NCI-H82 treated with DMSO at 0.1 percent for 48 hours (cell line): ENCODE data around the gene DAP3.
"Not testable (repeated sequence)": the region's sequence is repeated elsewhere in the genome, so short reads cannot be mapped to it uniquely, and the experiment has no call there.

Source experiments
- DNase-seq: peaks from one replicate; lab custom pipeline; 2025; ENCODE audit not compliant: unreplicated experiment; lab: John Stamatoyannopoulos, UW

The DAP3 gene

DNA sequence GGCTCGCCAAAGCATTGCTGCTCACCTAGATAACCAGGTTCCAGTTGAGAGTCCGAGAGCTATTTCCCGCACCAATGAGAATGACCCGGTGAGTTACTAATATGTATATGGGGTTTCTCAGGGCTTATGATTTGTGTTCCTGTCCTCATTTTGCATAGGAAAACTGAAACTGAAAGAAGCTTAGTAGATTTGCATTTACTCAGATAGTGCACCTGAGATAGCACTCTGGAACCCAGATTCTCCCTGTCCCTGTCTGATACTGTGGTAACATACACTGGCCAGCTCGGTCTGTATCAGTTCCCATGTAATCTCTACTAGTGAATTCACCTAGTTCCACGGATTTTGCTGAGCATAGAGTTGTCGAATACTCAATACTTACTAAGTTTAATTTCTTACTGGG is 28.1 kb downstream of the DAP3 start:
- DNase-seq = no peak

DNA sequence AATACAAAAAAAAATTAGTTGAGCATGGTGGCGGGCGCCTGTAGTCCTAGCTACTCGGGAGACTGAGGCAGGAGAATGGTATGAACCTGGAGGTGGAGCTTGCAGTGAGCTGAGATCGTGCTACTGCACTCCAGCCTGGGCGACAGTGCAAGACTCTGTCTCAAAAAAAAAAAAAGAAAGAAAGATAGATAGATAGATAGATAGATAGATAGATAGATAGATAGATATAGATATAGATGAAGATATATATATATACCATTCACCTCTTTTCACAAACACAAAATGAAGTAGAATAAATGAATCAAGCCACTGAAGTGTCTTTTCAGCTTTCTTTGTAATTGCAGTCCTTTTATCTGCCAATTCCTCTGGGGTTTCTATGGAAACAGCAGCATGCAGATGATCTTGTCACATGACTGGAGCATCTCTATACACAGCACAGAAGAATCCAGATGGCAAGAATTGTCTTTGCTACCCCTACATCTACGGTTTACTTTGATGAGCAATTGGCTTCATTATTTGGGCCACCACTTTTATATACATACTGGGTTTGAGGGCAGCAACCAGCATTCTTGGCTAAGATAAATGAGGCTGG is 29.7 kb downstream of the DAP3 start:
- not testable (repeated sequence) for DNase-seq

DNA sequence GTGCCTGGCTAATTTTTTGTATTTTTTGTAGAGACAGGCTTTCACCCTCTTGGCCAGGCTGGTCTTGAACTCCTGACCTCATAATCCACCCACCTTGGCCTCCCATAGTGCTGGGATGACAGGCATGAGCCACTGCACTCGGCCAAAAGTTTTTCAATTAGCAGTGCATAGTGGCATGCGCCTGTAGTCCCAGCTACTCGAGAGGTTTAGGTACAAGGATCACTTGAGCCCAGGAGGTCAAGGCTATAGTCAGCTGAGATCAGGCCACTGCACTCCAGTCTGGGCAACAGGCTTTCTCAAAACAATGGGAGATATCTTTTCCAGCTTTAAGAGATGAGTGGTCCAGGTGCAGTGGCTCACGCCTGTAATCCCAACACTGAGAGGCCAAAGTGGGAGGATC is 30.8 kb downstream of the DAP3 start:
- no peak for DNase-seq

DNA sequence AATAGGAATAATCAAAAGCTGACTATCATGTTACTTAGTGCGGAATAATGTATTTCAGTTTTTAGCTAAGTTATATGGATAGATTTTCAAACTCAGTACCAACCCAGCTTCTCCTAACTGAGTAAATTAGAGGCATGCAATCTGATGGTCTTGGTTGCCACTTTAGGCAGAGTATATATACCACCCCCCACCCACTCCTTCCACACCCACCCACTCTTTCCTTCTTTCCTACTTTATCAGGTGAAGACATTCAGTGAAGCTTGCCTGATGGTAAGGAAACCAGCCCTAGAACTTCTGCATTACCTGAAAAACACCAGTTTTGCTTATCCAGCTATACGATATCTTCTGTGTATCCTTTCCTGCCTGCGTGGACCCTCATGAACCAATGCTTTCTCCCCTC is 36.3 kb downstream of the DAP3 start:
- no peak for DNase-seq

DNA sequence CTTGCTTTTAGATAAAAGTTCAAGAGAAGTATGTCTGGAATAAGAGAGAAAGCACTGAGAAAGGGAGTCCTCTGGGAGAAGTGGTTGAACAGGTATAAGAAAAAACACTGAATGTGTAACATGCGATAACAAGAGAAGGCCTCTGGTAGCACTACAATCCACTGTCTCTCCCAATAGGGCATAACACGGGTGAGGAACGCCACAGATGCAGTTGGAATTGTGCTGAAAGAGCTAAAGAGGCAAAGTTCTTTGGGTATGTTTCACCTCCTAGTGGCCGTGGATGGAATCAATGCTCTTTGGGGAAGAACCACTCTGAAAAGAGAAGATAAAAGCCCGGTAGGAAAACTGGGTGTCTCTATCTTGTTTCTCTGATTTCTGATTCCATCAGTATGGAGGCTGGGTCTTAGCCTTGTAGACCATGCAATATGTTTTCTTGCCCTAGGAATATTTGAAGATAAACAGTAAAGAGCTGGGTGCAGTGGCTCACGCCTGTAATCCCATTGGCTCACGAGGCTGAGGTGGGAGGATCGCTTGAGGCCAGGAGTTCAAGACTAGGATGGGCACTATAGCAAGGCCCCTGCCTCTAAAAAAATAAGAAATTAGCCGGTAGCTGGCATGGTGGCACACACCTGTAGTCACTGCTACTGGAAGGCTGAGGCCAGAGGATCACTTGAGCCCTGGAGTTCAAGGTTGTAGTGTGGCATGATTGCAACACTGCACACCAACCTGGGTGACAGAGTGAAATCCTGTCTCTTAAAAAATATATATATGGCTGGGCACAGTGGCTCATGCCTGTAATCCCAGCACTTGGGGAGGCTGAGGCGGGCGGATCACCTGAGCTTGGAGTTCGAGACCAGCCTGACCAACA is 40.4 kb downstream of the DAP3 start:
- DNase-seq = peak; percentile 61

DNA sequence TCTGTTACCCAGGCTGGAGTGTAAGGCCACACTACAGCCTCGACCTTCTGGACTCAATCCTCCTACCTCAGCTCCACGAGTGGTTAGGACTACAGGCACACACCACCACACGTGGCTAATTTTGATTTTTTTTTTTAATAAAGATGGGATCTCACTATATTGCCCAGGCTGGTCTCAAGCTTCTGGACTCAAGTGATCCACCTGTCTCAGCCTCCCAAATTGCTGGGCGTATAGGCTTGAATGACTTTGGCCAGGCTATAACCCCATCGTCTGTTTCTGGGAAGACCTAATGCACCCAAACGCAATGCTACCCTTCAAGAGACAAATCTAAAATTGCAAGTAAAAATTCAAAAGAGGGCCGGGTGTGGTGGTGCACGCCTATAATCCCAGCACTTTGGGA is 52.1 kb downstream of the DAP3 start:
- no peak for DNase-seq

DNA sequence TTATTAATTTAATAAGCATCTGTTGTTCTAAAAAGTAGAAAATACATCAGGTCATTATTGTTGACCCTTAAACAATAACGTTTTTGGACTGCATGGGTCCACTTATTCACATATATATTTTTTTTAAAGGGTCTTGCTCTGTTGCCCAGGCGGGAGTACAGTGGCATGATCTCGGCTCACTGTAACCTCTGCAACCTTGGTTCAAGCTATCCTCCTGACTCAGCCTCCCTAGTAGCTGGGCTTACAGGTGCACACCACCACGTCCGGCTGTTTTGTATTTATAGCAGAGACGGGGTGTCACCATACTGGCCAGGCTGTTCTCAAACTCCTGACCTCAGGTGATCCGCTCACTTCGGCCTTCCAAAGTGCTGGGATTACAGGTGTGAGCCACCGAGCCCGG is 53.0 kb downstream of the DAP3 start:
- no peak for DNase-seq

DNA sequence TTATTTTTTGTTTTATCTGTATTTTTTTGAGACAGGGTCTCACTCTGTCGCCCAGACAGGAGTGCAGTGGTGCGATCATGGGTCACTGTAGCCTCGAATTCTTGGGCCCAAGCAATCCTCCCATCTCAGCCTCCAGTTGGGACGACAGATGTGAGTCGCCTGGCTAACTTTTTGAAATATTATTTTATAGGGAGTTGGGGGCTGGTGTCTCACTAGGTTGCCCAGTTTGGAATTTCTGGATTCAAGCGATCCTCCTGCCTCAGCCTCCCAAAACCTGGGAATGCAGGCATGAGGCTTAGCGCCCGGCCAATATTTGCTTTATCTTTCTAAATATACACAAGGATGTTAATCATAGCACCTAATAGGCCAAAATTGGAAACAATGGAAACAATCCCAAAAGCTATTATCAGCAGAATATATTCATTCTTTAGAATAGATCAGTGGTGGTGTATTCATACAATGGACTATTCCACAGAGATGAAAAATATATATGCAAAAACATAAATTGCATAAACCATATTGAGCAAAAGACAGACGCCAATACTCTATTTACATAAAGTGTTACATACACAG is 55.9 kb downstream of the DAP3 start:
- no peak for DNase-seq

DNA sequence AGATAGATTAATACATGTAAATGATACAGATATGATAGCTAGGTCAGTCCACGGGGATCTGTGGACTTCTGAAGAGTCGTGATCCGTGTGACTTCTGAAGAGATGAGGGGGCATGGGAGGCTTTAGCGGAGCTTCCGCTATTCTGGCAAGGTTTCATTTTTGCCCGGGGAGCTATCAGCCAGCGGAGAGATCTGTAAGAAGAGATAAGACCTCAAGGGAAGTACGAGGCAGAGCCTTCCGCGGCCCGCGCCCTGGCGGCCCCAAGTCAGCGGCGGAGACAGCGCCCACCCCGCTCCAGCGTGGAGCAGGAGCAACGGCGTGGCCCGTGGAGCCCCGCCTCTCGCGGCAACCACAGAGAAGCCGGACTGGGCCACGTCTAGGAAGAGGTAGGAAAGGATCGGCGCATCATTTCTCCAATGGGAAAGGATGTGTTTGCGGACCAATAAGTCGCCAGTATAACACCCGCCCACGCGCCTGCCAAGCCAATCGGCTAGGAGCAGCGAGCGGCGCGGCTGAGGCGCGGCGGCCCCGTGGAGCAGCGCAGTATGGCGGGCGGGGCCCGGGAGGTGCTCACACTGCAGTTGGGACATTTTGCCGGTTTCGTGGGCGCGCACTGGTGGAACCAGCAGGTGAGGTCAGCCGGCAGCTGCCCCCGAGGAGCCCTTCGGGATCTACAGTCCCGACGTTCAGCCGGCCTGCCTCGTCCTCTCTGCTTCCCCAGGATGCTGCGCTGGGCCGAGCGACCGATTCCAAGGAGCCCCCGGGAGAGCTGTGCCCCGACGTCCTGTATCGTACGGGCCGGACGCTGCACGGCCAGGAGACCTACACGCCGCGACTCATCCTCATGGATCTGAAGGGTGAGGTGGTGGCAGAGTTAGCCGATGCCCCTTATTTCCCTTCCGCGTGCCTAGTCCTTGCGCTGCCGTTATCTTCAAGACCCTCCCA is 56.7 kb downstream of the DAP3 start:
- DNase-seq = peak; percentile 94

DNA sequence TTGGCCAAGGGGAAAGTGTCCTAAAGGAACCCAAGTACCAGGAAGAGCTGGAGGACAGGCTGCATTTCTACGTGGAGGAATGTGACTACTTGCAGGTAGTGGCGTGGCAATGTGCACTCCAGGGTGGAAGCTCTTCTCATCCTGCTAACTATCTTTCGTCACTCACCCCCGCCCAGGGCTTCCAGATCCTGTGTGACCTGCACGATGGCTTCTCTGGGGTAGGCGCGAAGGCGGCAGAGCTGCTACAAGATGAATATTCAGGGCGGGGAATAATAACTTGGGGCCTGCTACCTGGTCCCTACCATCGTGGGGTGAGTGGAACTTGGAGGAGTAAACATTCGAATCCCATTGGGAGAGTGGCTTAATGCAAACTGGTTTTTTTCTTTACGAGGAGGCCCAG is 58.7 kb downstream of the DAP3 start:
- DNase-seq = not testable (repeated sequence)

DNA sequence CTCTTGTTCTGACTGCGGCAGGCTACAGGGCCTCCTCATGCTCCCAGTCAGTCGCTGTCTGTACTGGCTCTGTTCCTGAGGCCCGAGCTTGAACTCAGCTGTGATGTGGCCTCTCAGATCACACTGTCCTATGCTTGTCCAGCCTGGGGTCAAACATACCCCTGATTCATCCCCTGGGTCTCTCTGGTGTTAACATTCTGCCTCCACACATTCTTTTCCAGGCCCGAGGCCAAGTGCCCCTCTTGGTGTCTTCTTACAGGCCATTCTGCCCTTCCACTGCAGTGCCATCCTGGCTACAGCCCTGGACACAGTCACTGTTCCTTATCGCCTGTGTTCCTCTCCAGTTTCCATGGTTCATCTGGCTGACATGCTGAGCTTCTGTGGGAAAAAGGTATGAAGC is 59.2 kb downstream of the DAP3 start:
- not testable (repeated sequence) for DNase-seq

DNA sequence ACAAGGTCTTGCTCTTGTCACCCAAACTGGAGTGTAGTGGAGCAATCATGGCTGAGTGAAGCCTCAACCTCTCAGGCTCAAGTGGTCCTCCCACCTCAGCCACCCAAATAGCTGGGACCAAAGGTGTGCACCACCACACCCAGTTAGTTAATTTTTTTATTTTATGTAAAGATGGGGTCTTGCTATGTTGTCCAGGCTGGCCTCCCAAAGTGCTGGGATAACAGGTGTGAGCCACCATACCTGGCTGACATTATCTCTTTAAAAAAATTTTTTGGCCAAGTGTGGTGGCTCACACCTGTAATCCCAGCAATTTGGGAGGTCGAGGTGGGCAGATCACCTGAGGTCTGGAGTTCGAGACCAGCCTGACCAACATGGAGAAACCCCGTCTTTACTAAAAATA is 70.1 kb downstream of the DAP3 start:
- DNase-seq = not testable (repeated sequence)

DNA sequence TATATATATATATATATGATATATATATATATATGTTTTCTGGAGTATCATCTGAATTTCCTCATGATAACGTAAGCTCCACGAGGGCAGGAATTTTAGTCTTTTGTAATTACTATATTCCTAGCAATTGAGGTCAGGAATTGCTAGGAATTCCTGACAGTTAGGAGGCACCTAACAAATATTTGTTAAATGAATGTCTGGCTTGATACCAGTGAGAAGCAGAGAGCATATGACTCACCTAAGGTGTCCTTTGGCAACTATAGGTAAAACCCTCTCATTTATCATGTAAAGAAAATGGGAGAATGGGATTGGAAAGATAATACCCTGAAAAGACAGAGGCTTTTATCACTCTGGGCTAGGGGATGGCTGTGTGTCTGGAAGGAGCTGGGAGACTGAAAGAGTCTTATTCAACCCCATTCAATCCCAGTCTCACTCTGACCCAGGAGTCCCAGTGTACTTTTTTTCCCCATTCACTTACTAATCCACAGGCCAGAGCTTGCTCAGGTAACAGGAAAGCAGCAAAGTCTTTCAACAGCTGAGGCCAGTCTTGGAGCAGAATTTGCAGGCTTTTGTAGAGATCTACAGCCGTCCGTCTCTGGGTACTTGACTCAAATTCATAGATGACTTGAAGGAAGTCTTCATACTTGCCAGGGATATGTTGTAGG is 71.2 kb downstream of the DAP3 start:
- DNase-seq = no peak

DNA sequence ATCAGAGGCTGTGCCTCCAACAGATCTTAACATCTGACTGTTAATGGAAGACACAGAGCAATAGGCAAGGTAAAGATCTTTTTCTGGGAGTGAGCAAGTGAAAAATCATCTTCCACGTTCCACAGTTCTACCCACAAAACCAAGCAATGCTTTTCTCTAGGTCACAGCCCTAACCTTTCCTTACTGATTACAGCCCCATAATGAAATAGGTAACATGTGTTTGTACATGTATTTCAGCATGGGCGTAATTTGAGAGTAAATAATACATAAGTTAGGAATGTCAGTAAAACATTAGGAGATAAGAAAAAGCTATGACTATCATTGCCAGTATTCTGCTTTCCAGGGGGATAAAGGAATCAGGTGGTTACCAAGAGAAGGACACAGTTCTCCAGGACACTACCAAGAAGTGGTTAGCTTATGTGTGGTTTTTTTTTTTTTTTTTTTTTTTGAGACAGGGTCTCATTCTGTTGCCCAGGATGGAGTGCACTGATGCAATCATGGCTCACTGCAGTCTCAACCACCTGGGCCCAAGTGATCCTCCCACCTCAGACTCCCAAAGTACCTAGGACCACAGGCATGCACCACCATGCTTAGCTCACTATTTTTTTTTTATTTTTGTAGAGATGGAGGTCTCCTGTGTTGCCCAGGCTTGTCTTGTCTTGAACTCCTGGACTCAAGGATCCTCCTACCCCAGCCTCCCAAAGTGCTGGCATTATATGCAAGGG is 72.0 kb downstream of the DAP3 start:
- DNase-seq = no peak

DNA sequence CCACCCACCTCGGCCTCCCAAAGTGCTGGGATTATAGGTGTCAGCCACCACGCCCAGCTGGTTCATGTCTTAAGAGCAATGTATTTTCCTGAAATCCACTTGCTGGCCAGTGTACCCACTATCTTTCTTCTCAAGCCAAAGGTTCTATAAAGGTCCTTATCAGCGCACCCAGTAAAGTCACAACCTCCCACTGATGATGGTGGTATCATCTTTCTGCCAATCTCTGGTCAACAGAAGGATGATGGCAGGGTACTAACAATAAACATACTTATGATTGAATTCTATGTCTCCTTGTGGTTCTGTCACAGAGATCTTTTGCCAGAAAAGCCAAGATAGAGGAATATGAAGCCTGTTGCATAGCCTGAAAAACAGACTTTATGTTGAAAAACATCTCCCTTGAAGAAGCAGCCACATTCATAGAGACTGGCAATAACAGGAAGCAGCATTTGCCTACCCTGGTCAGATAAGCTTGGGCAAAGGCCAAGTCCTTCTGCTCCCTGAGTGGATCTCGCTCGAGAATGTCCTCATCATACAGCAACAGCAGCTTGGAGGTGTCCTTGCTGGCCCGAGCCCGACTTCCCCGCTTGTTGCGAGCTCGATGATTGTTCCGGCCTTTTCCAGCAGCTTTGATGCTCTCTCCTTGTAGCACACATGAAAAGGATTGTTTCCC is 73.0 kb downstream of the DAP3 start:
- DNase-seq = no peak

DNA sequence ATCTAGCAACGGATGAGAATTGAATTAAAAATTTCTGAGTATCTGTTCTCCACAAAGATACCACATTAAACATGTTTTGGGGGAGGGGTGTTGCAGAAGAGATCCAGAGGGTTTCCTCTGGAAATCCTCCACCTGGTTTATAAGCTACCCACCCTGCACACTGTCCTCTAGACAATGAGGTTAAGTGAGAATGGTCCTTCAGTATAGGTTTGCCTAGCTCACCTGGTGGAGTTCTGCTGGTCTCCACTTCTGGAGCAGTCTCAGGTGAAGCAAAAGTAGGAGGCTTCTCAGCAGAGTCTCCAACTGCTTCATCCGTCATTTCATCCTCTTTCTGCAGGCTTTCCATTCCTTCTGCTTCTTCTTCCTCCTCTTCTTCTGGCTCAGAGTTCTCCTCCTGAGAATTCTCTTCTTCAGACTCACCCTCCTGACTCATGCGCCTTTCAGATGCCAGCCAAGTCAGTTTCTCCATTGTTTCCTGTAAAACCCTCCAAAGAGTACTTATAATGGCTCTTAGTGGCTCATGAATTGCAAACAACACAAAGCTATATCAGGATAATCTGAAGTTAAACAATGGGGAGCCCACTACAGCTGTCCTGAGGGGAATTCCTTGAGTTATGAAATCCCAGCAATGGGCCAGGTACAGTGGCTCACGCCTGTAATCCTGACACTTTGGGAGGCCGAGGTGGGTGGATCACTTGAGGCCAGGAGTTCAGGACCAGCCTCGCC is 74.4 kb downstream of the DAP3 start:
- not testable (repeated sequence) for DNase-seq

DNA sequence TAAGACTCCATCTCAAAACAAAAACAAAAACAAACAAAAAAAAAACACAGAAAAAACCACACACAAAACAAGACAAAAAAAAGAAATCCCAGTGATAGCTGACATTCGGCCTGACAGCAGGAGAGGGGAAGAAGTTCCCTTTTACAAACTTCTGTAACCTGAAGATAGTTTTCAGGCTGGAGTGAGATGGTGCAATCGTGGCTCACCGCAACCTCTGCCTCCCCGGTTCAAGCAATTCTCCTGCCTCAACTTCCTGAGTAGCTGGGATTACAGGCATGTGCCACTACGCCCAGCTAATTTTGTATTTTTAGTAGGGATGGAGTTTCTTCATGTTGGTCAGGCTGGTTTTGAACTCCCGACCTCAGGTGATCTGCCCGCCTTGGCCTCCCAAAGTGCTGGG is 75.1 kb downstream of the DAP3 start:
- not testable (repeated sequence) for DNase-seq

DNA sequence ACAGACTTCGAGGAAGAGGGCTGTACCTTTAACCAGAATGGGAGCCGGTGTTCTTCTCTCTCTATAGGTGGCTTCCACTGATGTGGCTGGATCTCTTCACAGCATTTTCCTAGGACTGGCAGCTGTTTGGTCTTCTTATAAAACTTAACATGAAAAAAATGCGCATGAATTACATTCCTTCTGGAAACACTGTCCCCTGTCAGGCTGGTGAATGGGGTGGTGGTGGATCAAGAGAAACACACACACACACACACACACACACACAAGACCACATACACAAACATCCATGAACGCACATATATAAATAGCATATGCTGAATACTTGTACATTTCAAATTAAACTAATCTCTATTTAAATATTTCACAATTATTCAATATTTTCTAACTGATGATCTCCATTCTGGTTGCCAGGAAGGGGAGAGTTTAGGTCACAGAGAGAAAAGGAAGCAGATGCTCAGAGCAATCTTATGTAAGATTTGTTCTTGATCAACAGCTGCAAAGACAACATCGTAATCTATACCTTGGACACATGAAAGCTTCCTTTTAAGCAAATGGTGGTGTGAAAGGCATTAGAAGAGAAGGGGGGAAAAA is 78.6 kb downstream of the DAP3 start:
- not testable (repeated sequence) for DNase-seq
